ENCODE results near the gene AKAP7. TPM values are rescaled to one million over a fixed set of nuclear protein-coding genes. Genes with fewer than 3 reads are reported as not detected.

Gene AKAP7
- polyA plus RNA-seq, 1 donor from 2014 or later, result 1.6 TPM

DNA sequence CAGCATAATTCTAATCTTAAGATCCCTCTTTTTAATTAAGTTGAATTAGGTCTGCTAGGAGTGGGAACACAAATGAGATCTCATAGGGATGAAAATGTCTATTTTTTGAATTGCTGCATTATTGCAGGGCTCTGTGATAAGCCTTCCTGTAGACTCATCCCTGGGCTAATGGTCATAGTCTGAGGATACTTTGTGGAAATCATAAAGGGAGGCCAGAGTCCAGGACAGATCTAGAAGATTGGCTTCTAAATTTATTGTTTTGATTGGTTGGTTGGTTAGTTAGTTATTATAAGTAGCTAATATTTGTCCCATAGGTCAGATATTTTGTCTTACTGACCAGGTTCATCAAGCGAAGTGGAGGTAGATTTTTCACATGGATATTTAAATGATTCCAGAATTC is 142.3 kb downstream of the AKAP7 start:
- TF ChIP-seq SMC3 (conservative IDR thresholded peaks at IDR 0.05; ENCODE audit: poor library complexity) (no peak), POLR2AphosphoS5 (IDR thresholded peaks at IDR 0.05) (no peak), EZH2 (IDR thresholded peaks at IDR 0.05; ENCODE audit: borderline replicate concordance, insufficient read depth, low read length, poor library complexity, severe bottlenecking) (no peak), MXI1 (conservative IDR thresholded peaks at IDR 0.05; ENCODE audit: poor library complexity, severe bottlenecking) (no peak), RAD21 (conservative IDR thresholded peaks at IDR 0.05) (no peak), TAF1 (IDR thresholded peaks at IDR 0.05; ENCODE audit: low read depth) (no peak), EP300 (conservative IDR thresholded peaks at IDR 0.05; ENCODE audit: poor library complexity, severe bottlenecking) (no peak)
- TF ChIP-seq, protein P1, sequence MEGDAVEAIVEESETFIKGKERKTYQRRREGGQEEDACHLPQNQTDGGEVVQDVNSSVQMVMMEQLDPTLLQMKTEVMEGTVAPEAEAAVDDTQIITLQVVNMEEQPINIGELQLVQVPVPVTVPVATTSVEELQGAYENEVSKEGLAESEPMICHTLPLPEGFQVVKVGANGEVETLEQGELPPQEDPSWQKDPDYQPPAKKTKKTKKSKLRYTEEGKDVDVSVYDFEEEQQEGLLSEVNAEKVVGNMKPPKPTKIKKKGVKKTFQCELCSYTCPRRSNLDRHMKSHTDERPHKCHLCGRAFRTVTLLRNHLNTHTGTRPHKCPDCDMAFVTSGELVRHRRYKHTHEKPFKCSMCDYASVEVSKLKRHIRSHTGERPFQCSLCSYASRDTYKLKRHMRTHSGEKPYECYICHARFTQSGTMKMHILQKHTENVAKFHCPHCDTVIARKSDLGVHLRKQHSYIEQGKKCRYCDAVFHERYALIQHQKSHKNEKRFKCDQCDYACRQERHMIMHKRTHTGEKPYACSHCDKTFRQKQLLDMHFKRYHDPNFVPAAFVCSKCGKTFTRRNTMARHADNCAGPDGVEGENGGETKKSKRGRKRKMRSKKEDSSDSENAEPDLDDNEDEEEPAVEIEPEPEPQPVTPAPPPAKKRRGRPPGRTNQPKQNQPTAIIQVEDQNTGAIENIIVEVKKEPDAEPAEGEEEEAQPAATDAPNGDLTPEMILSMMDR (IDR thresholded peaks at IDR 0.05; ENCODE audit: poor library complexity, severe bottlenecking), result no peak
- TF ChIP-seq, protein P2, sequence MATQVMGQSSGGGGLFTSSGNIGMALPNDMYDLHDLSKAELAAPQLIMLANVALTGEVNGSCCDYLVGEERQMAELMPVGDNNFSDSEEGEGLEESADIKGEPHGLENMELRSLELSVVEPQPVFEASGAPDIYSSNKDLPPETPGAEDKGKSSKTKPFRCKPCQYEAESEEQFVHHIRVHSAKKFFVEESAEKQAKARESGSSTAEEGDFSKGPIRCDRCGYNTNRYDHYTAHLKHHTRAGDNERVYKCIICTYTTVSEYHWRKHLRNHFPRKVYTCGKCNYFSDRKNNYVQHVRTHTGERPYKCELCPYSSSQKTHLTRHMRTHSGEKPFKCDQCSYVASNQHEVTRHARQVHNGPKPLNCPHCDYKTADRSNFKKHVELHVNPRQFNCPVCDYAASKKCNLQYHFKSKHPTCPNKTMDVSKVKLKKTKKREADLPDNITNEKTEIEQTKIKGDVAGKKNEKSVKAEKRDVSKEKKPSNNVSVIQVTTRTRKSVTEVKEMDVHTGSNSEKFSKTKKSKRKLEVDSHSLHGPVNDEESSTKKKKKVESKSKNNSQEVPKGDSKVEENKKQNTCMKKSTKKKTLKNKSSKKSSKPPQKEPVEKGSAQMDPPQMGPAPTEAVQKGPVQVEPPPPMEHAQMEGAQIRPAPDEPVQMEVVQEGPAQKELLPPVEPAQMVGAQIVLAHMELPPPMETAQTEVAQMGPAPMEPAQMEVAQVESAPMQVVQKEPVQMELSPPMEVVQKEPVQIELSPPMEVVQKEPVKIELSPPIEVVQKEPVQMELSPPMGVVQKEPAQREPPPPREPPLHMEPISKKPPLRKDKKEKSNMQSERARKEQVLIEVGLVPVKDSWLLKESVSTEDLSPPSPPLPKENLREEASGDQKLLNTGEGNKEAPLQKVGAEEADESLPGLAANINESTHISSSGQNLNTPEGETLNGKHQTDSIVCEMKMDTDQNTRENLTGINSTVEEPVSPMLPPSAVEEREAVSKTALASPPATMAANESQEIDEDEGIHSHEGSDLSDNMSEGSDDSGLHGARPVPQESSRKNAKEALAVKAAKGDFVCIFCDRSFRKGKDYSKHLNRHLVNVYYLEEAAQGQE (IDR thresholded peaks at IDR 0.05; ENCODE audit: borderline replicate concordance), result no peak
- no peak overlapping the region for H3K4me3 ChIP-seq (ENCODE audit: low read length)
- no peak overlapping the region for H3K27ac ChIP-seq (ENCODE audit: low read length)
- H3K79me2 ChIP-seq (replicated peaks; ENCODE audit: insufficient read depth, low read length), result no peaks in the 10 kb centered on the region
- H2AFZ ChIP-seq (ENCODE audit: low read depth, low read length), result no peak overlapping the region
- H3K36me3 ChIP-seq (ENCODE audit: insufficient read depth, low read length), result no peaks in the 10 kb centered on the region
- H3K27me3 ChIP-seq (ENCODE audit: insufficient read depth, low read depth, low read length), result no peaks in the 10 kb centered on the region
- H4K20me1 ChIP-seq (ENCODE audit: insufficient read depth), result no peaks in the 10 kb centered on the region
- no peaks in the 10 kb centered on the region for H3K9me2 ChIP-seq (ENCODE audit: insufficient read depth, low read length)
- no peaks in the 10 kb centered on the region for H3K9me3 ChIP-seq (ENCODE audit: low read length)
- no peak overlapping the region for H3K4me2 ChIP-seq (ENCODE audit: low read length)
- no peaks in the 10 kb centered on the region for H3F3A ChIP-seq (ENCODE audit: insufficient read depth, low read length, poor library complexity, severe bottlenecking)
- H3K9ac ChIP-seq (ENCODE audit: low read length), result no peak overlapping the region

DNA sequence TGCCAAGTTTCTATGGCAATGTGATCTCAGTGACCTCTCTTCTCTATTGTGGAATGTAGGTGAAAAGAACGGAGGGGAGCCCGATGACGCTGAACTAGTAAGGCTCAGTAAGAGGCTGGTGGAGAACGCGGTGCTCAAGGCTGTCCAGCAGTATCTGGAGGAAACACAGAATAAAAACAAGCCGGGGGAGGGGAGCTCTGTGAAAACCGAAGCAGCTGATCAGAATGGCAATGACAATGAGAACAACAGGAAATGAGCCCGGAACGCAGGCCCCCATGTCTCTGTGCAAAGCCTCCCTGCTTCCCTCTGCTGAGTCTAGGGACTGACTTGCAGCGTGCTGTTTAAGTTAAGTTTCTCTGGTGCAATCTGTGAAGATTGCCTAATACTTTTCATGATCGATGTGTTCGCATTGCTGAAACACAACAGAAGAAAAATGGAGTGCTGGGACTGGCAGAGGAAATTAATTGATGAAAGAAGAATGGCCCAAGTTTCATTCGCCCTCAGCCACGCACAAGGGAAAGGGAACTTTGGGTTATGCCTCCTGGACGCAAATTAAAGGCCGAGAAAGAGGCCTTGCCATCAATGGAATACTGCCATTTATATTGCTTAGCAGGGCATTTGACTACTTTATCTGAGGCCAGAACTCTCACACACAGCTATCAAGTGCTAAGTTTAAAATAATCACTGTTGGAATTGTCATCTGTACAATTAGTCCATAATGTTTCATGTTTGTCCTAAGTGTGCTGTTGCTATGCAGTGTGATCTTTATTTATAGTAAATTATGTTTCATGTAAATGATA is 146.4 kb downstream of the AKAP7 start:
- Histone ChIP-seq H3K79me2 (replicated peaks; ENCODE audit: insufficient read depth, low read length) (no peaks in the 10 kb centered on the region), H3K27me3 (ENCODE audit: insufficient read depth, low read depth, low read length) (no peaks in the 10 kb centered on the region), H3F3A (ENCODE audit: insufficient read depth, low read length, poor library complexity, severe bottlenecking) (no peaks in the 10 kb centered on the region), H3K9me3 (ENCODE audit: low read length) (no peaks in the 10 kb centered on the region), H3K9ac (ENCODE audit: low read length) (no peak overlapping the region), H3K4me3 (ENCODE audit: low read length) (no peak overlapping the region), H2AFZ (ENCODE audit: low read depth, low read length) (no peak overlapping the region), H4K20me1 (ENCODE audit: insufficient read depth) (no peaks in the 10 kb centered on the region), H3K36me3 (ENCODE audit: insufficient read depth, low read length) (no peaks in the 10 kb centered on the region), H3K4me2 (ENCODE audit: low read length) (no peak overlapping the region), H3K9me2 (ENCODE audit: insufficient read depth, low read length) (no peaks in the 10 kb centered on the region), H3K27ac (ENCODE audit: low read length) (no peak overlapping the region)
- no peak for TF ChIP-seq MXI1 (conservative IDR thresholded peaks at IDR 0.05; ENCODE audit: poor library complexity, severe bottlenecking)
- no peak for TF ChIP-seq TAF1 (IDR thresholded peaks at IDR 0.05; ENCODE audit: low read depth)
- no peak for TF ChIP-seq SMC3 (conservative IDR thresholded peaks at IDR 0.05; ENCODE audit: poor library complexity)
- no peak for TF ChIP-seq EP300 (conservative IDR thresholded peaks at IDR 0.05; ENCODE audit: poor library complexity, severe bottlenecking)
- TF ChIP-seq POLR2AphosphoS5 (IDR thresholded peaks at IDR 0.05), result no peak
- TF ChIP-seq, protein P1 (IDR thresholded peaks at IDR 0.05; ENCODE audit: poor library complexity, severe bottlenecking), result no peak
- no peak for TF ChIP-seq EZH2 (IDR thresholded peaks at IDR 0.05; ENCODE audit: borderline replicate concordance, insufficient read depth, low read length, poor library complexity, severe bottlenecking)
- TF ChIP-seq, protein P2 (IDR thresholded peaks at IDR 0.05; ENCODE audit: borderline replicate concordance), result no peak
- TF ChIP-seq RAD21 (conservative IDR thresholded peaks at IDR 0.05), result no peak

Data from neural cell (in vitro differentiated cells).